BJ (cell line): ENCODE measurements around the gene RTP2. TPM values are rescaled to one million over a fixed set of nuclear protein-coding genes. Genes with fewer than 3 reads are reported as not detected.

Experiments
- CTCF ChIA-PET: fragments of 350-600 bp; formaldehyde crosslinking; extraction: SDS; loops from one replicate; lab custom pipeline; 2021; ENCODE audit warnings: antibody characterized with exemption, inconsistent platforms; lab: Yijun Ruan, JAX
- POLR2A ChIA-PET: fragments of 300-600 bp; sonication (Branson Sonifier 250); formaldehyde crosslinking; extraction: SDS; loops from one replicate; lab custom pipeline; 2021; ENCODE audit warnings: antibody characterized with exemption; lab: Charles Lee
- DNase-seq: peaks from one replicate; pipeline ENCODE4 v3.0.0-alpha.2; 2011; ENCODE audit warnings: low read depth
- H3K27me3 ChIP-seq: 2 replicates; pipeline ENCODE4 v1.6.0; 2011; ENCODE audit warnings: low read length; ENCODE audit not compliant: control insufficient read depth, insufficient read depth
- H3K36me3 ChIP-seq: 2 replicates; pipeline ENCODE4 v1.5.1; 2011; ENCODE audit warnings: low read length; ENCODE audit not compliant: control insufficient read depth, insufficient read depth
- H3K4me3 ChIP-seq: 2 replicates; pipeline ENCODE4 v1.5.1; 2011; ENCODE audit warnings: low read depth, mild to moderate bottlenecking, control low read depth, low read length
- CTCF ChIP-seq: IDR thresholded peaks from 2 replicates; pipeline ENCODE4 v1.5.1; 2011; ENCODE audit warnings: low read depth, mild to moderate bottlenecking, control low read depth, inconsistent platforms, low read length, moderate library complexity; ENCODE audit not compliant: insufficient read depth
- polyA plus RNA-seq: library from polyadenylated mRNA; depleted of rRNA; stranded (reverse); fragments of >200 nt; gene quantifications from 2 replicates; pipeline ENCODE4 v1.2.3, GENCODE V29; 2011

Gene RTP2
- polyA plus RNA-seq, 1 experiment: not detected

GRCh38 chr3:187735383-187735782, 33.0 kb upstream of the RTP2 start:
- H3K4me3 ChIP-seq: no peak overlapping the region
- DNase-seq: no peak

GRCh38 chr3:187734841-187735240, 32.5 kb upstream of the RTP2 start:
- ChIA-PET POLR2A (no interaction called here), CTCF (interaction anchor here (2.5 kb wide), 1 partner anchor 1221 kb away, joined by 12 read pairs; no protein-coding TSS in a partner anchor)
- DNase-seq: no peak
- peaks cover 16% of the 10 kb centered on the region for H3K36me3 ChIP-seq
- H3K4me3 ChIP-seq: no peak overlapping the region
- no peak for TF ChIP-seq CTCF
- H3K27me3 ChIP-seq: no peaks in the 10 kb centered on the region

More at GRCh38 chr3:187735383-187735782, 33.0 kb upstream of the RTP2 start:
- ChIA-PET POLR2A (no interaction called here), CTCF (no interaction called here)
- peaks cover 15% of the 10 kb centered on the region for H3K36me3 ChIP-seq
- no peak for TF ChIP-seq CTCF
- H3K27me3 ChIP-seq: no peaks in the 10 kb centered on the region

- Histone ChIP-seq H3K4me3 (no peak overlapping the region), H3K36me3 (peaks cover 29% of the 10 kb centered on the region), H3K27me3 (no peaks in the 10 kb centered on the region)
- ChIA-PET CTCF (interaction anchor here (0.7 to 2.5 kb wide), 2 partner anchors 1119 to 1223 kb away, joined by 3 to 12 read pairs; no protein-coding TSS in a partner anchor), POLR2A (no interaction called here)
- no peak for TF ChIP-seq CTCF
- DNase-seq: no peak
These were observed 31.0 kb upstream of the RTP2 start for GRCh38 chr3:187733371-187733770.

GRCh38 chr3:187729598-187729997, 27.2 kb upstream of the RTP2 start:
- H3K4me3 ChIP-seq: no peak overlapping the region
- TF ChIP-seq CTCF: no peak
- CTCF ChIA-PET: interaction anchor here (1.4 to 1.6 kb wide), 2 partner anchors 9 kb away, joined by 4 to 6 read pairs; no protein-coding TSS in a partner anchor
- DNase-seq: no peak
- peaks cover 53% of the 10 kb centered on the region for H3K36me3 ChIP-seq
- H3K27me3 ChIP-seq: no peaks in the 10 kb centered on the region
- POLR2A ChIA-PET: no interaction called here

GRCh38 chr3:187728940-187729583, 26.7 kb upstream of the RTP2 start:
- TF ChIP-seq CTCF: no peak
- Histone ChIP-seq H3K36me3 (peaks cover 54% of the 10 kb centered on the region), H3K4me3 (no peak overlapping the region), H3K27me3 (no peaks in the 10 kb centered on the region)
- ChIA-PET CTCF (interaction anchor here (1.3 kb wide), 1 partner anchor 1226 kb away, joined by 3 read pairs; no protein-coding TSS in a partner anchor), POLR2A (no interaction called here)
- no peak for DNase-seq
